Skeletal muscle tissue (tissue), 4 donors: ENCODE data around the gene SMTNL1. TPM values are rescaled to one million over a fixed set of nuclear protein-coding genes. Genes with fewer than 3 reads are reported as not detected.
A peak's percentile ranks its signal among the peaks of the same experiment; 100 is the strongest.

Experiments used
- H3K27ac ChIP-seq: one replicate; pipeline ENCODE4 v1.7.0; 2013; ENCODE audit warnings: mild to moderate bottlenecking, low read depth, low read length, inconsistent platforms
- H3K27me3 ChIP-seq, 3 donors: one replicate each; pipeline ENCODE4 v1.7.0; 2013; ENCODE audit warnings: low read length in 3 of 3; ENCODE audit not compliant: control insufficient read depth in 3 of 3, insufficient read depth in 3 of 3
- H3K36me3 ChIP-seq, 3 donors: one replicate each; pipeline ENCODE4 v1.7.0; 2013; ENCODE audit warnings: low read length in 3 of 3; ENCODE audit not compliant: control insufficient read depth in 3 of 3, insufficient read depth in 3 of 3
- H3K4me1 ChIP-seq, 3 donors: one replicate each; pipeline ENCODE4 v1.7.0; 2013; ENCODE audit warnings: low read length in 3 of 3, mild to moderate bottlenecking in 3 of 3; ENCODE audit not compliant: control insufficient read depth in 3 of 3, insufficient read depth in 3 of 3
- H3K4me3 ChIP-seq, 3 donors: one replicate each; pipeline ENCODE4 v1.7.0; 2013; ENCODE audit warnings: low read length in 3 of 3
- H3K9ac ChIP-seq, 3 donors: one replicate each; pipeline ENCODE4 v1.7.0; 2013; ENCODE audit warnings: low read length in 3 of 3, mild to moderate bottlenecking in 3 of 3, moderate library complexity in 2 of 3, low read depth in 1 of 3
- H3K9me3 ChIP-seq, 3 donors: one replicate each; pipeline ENCODE4 v1.7.0; 2013; ENCODE audit warnings: low read length in 3 of 3; ENCODE audit not compliant: control insufficient read depth in 3 of 3
- total RNA-seq: library from RNA; depleted of rRNA; stranded (reverse); fragments of >200 nt; gene quantifications from one replicate; pipeline ENCODE4 v1.2.3, GENCODE V29; 2014
- donor health status: Osteomylitis.

Gene SMTNL1
- total RNA-seq, 1 donor from 2014 or later, result 69.9 TPM

GRCh38 chr11:57508341-57509170, 28.8 kb upstream of the SMTNL1 start:
- Histone ChIP-seq H3K36me3 (peaks cover 0 to 16% (median 2%) of the 10 kb centered on the region in 3 donors), H3K9ac (no peak overlapping the region), H3K4me3 (no peak overlapping the region), H3K27me3 (no peaks in the 10 kb centered on the region), H3K27ac (no peak overlapping the region), H3K9me3 (no peaks in the 10 kb centered on the region), H3K4me1 (peaks cover 0 to 5% (median 0%) of the 10 kb centered on the region in 3 donors)

GRCh38 chr11:57511741-57512430, 25.5 kb upstream of the SMTNL1 start:
- H3K27me3 ChIP-seq, result no peaks in the 10 kb centered on the region
- H3K36me3 ChIP-seq, result peaks cover 0 to 9% (median 0%) of the 10 kb centered on the region in 3 donors
- no peak overlapping the region for H3K4me3 ChIP-seq
- H3K9ac ChIP-seq, result no peak overlapping the region
- H3K9me3 ChIP-seq, result no peaks in the 10 kb centered on the region
- H3K4me1 ChIP-seq, result peaks cover 2 to 24% (median 4%) of the 10 kb centered on the region in 3 donors
- H3K27ac ChIP-seq, result no peak overlapping the region

- Histone ChIP-seq H3K27me3 (no peaks in the 10 kb centered on the region), H3K9ac (no peak overlapping the region), H3K27ac (no peak overlapping the region), H3K36me3 (peaks cover 0 to 9% (median 0%) of the 10 kb centered on the region in 3 donors), H3K4me3 (peak overlapping the region in 1 of 3 donors; percentile 14), H3K4me1 (peaks cover 2 to 24% (median 4%) of the 10 kb centered on the region in 3 donors), H3K9me3 (no peaks in the 10 kb centered on the region)
Measured at GRCh38 chr11:57512646-57513451, 24.5 kb upstream of the SMTNL1 start.

GRCh38 chr11:57513452-57513795, 24.0 kb upstream of the SMTNL1 start:
- H3K36me3 ChIP-seq, result peaks cover 0 to 6% (median 0%) of the 10 kb centered on the region in 3 donors
- no peaks in the 10 kb centered on the region for H3K9me3 ChIP-seq
- no peaks in the 10 kb centered on the region for H3K27me3 ChIP-seq
- H3K27ac ChIP-seq, result no peak overlapping the region
- peaks cover 2 to 24% (median 4%) of the 10 kb centered on the region in 3 donors for H3K4me1 ChIP-seq
- peak overlapping the region in 1 of 3 donors; percentile 14 for H3K4me3 ChIP-seq
- no peak overlapping the region for H3K9ac ChIP-seq

- no peaks in the 10 kb centered on the region for H3K9me3 ChIP-seq
- H3K9ac ChIP-seq, result peak overlapping the region; percentile 80 to 86 (median 83)
- peaks cover 0 to 4% (median 0%) of the 10 kb centered on the region in 3 donors for H3K36me3 ChIP-seq
- H3K4me1 ChIP-seq, result peaks cover 2 to 24% (median 4%) of the 10 kb centered on the region in 3 donors
- H3K4me3 ChIP-seq, result peak overlapping the region; percentile 81 to 95 (median 91)
- H3K27me3 ChIP-seq, result no peaks in the 10 kb centered on the region
- H3K27ac ChIP-seq, result peak overlapping the region; percentile 75
Measured at GRCh38 chr11:57513911-57514537, 23.4 kb upstream of the SMTNL1 start.

- Histone ChIP-seq H3K36me3 (peaks cover 0 to 4% (median 0%) of the 10 kb centered on the region in 3 donors), H3K4me3 (peak overlapping the region; percentile 81 to 95 (median 91)), H3K4me1 (peaks cover 2 to 24% (median 4%) of the 10 kb centered on the region in 3 donors), H3K9ac (peak overlapping the region; percentile 83 to 86 (median 86)), H3K9me3 (no peaks in the 10 kb centered on the region), H3K27ac (peak overlapping the region; percentile 75), H3K27me3 (no peaks in the 10 kb centered on the region)
Measured at GRCh38 chr11:57514538-57515331, 22.7 kb upstream of the SMTNL1 start.

- H3K4me1 ChIP-seq, result peaks cover 2 to 24% (median 4%) of the 10 kb centered on the region in 3 donors
- H3K36me3 ChIP-seq, result peaks cover 0 to 4% (median 0%) of the 10 kb centered on the region in 3 donors
- peak within 1 kb of the TSS; percentile 75 for H3K27ac ChIP-seq
- H3K9me3 ChIP-seq, result no peaks in the 10 kb centered on the region
- H3K9ac ChIP-seq, result peak within 1 kb of the TSS; percentile 83 to 86 (median 86)
- no peaks in the 10 kb centered on the region for H3K27me3 ChIP-seq
- H3K4me3 ChIP-seq, result peak within 1 kb of the TSS; percentile 81 to 95 (median 91)
Measured at GRCh38 chr11:57515332-57516060, 21.9 kb upstream of the SMTNL1 start, which contains the start of gene SLC43A1. Gene SLC43A1, minus strand, starts transcription at chr11:57515702. Its CDS starts 1,591 bp downstream, at chr11:57514111.

- Histone ChIP-seq H3K4me1 (peaks cover 2 to 24% (median 4%) of the 10 kb centered on the region in 3 donors), H3K9ac (peak overlapping the region; percentile 83 to 86 (median 86)), H3K27me3 (no peaks in the 10 kb centered on the region)
Measured at GRCh38 chr11:57516061-57516443, 21.3 kb upstream of the SMTNL1 start.

More at GRCh38 chr11:57516061-57516443, 21.3 kb upstream of the SMTNL1 start:
- peaks cover 0 to 4% (median 0%) of the 10 kb centered on the region in 3 donors for H3K36me3 ChIP-seq
- H3K9me3 ChIP-seq, result no peaks in the 10 kb centered on the region
- peak overlapping the region; percentile 75 for H3K27ac ChIP-seq
- peak overlapping the region; percentile 81 to 95 (median 91) for H3K4me3 ChIP-seq
